Activated CD8-positive, alpha-beta T cell treated with anti-CD3 and anti-CD28 coated beads for 36 hours (primary cell): Measurements from ENCODE around the gene GALR3. TPM values are rescaled to one million over a fixed set of nuclear protein-coding genes. Genes with fewer than 3 reads are reported as not detected.

ENCODE experiments used
- ATAC-seq: fragments of 200-7000 bp; cut with Tn5 transposase; one replicate; pipeline ENCODE4 v1.10.0; 2021; ENCODE audit warnings: mild to moderate bottlenecking, moderate library complexity
- CTCF ChIA-PET: fragments of 350-600 bp; sonication (Branson Sonifier 250); formaldehyde crosslinking; loops from one replicate; lab custom pipeline; 2021; ENCODE audit warnings: antibody characterized with exemption; lab: Charles Lee
- POLR2A ChIA-PET: fragments of 350-600 bp; sonication (Branson Sonifier 250); formaldehyde crosslinking; loops from one replicate; lab custom pipeline; 2021; ENCODE audit warnings: antibody characterized with exemption; lab: Charles Lee
- DNase-seq: peaks from one replicate; pipeline ENCODE4 v3.0.0-alpha.2; 2020
- H3K27ac Mint-ChIP-seq: one replicate; pipeline ENCODE4 v1.8.0; 2021; ENCODE audit warnings: mild to moderate bottlenecking, mixed read lengths
- H3K27me3 Mint-ChIP-seq: one replicate; pipeline ENCODE4 v1.8.0; 2021; ENCODE audit warnings: mixed read lengths
- H3K36me3 Mint-ChIP-seq: one replicate; pipeline ENCODE4 v1.8.0; 2021; ENCODE audit warnings: low read depth, mixed read lengths
- H3K4me1 Mint-ChIP-seq: one replicate; pipeline ENCODE4 v1.8.0; 2021; ENCODE audit warnings: low read depth, mixed read lengths
- H3K4me3 Mint-ChIP-seq: one replicate; pipeline ENCODE4 v1.8.0; 2021; ENCODE audit warnings: mild to moderate bottlenecking, moderate library complexity, mixed read lengths
- H3K9me3 Mint-ChIP-seq: one replicate; pipeline ENCODE4 v1.8.0; 2021; ENCODE audit warnings: mixed read lengths
- intact Hi-C: fragments of 100-400 bp; cut with micrococcal nuclease; formaldehyde crosslinking; loops from one replicate; pipeline ENCODE4 v1.10.0; 2022
- total RNA-seq, 2 experiments: library from RNA; stranded (reverse); gene quantifications; one replicate each; pipeline ENCODE4 v1.2.3, GENCODE V29; 2021
- TF ChIP-seq, protein P1 (sequence below): fragments of 200-600 bp; IDR thresholded peaks from one replicate; pipeline ENCODE4 v1.8.0; 2022; ENCODE audit warnings: antibody characterized with exemption, mild to moderate bottlenecking

Gene GALR3
- total RNA-seq, 2 experiments from 2014 or later = not detected

DNA sequence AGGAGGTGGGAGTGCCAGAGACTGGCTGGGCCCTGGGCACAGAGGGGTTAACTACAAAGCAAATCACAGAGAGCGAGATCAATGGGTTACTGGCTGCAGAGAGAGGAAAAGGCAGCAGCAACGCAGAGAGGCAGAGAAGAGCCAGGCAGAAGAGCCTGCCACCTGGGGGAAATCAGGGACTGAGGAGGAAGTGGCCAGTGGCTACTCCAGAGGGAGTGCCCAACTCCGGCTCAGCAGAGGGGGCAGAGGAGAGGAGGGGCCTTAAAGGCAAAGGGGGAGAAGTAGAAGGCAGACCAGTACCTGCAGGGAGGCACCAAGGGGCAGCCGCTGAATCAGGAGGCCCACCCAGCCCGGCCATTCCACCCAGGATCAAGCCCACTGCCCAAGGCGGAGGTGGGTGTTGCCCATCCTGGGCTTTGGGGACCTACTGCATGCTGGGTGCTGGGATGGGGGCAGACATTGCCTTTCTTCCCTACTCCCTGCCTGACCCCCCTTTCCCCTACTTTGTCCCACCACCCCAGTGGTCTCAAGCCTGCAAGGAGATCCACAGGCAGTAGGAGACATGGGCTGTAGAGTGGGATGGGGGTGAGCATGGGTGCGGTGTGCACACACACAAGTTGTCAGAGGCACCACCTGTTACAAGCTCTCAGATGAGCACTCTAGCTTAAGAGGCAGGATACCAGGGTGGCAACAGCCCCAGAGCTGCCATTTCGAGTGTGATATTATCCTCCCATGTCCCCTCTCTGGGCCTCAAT is 926 bp upstream of the GALR3 start:
- Mint-ChIP-seq H3K36me3 (no peaks in the 10 kb centered on the region), H3K4me1 (peaks cover 10% of the 10 kb centered on the region), H3K27ac (no peak overlapping the region), H3K27me3 (peaks cover 28% of the 10 kb centered on the region), H3K4me3 (no peak overlapping the region), H3K9me3 (no peaks in the 10 kb centered on the region)
- CTCF ChIA-PET = no interaction called here
- ATAC-seq (no peak), DNase-seq (no peak)
- TF ChIP-seq, protein P1, sequence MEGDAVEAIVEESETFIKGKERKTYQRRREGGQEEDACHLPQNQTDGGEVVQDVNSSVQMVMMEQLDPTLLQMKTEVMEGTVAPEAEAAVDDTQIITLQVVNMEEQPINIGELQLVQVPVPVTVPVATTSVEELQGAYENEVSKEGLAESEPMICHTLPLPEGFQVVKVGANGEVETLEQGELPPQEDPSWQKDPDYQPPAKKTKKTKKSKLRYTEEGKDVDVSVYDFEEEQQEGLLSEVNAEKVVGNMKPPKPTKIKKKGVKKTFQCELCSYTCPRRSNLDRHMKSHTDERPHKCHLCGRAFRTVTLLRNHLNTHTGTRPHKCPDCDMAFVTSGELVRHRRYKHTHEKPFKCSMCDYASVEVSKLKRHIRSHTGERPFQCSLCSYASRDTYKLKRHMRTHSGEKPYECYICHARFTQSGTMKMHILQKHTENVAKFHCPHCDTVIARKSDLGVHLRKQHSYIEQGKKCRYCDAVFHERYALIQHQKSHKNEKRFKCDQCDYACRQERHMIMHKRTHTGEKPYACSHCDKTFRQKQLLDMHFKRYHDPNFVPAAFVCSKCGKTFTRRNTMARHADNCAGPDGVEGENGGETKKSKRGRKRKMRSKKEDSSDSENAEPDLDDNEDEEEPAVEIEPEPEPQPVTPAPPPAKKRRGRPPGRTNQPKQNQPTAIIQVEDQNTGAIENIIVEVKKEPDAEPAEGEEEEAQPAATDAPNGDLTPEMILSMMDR = no peak
- POLR2A ChIA-PET = no interaction called here
- intact Hi-C loops = no loop called here

DNA sequence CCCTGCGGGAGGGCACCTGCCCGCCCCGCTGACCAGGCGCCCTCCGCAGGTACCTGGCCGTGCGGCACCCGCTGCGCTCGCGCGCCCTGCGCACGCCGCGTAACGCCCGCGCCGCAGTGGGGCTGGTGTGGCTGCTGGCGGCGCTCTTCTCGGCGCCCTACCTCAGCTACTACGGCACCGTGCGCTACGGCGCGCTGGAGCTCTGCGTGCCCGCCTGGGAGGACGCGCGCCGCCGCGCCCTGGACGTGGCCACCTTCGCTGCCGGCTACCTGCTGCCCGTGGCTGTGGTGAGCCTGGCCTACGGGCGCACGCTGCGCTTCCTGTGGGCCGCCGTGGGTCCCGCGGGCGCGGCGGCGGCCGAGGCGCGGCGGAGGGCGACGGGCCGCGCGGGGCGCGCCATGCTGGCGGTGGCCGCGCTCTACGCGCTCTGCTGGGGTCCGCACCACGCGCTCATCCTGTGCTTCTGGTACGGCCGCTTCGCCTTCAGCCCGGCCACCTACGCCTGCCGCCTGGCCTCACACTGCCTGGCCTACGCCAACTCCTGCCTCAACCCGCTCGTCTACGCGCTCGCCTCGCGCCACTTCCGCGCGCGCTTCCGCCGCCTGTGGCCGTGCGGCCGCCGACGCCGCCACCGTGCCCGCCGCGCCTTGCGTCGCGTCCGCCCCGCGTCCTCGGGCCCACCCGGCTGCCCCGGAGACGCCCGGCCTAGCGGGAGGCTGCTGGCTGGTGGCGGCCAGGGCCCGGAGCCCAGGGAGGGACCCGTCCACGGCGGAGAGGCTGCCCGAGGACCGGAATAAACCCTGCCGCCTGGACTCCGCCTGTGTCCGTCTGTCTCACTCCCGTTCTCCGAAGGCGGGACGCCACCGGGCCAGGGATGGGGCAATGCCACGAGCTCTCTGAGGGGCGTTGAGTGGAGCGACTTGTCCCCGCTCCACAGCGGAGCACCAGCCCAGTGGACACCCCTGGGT is 1.8 kb downstream of the GALR3 start:
- H3K27ac Mint-ChIP-seq = no peak overlapping the region
- peaks cover 19% of the 10 kb centered on the region for H3K27me3 Mint-ChIP-seq
- ATAC-seq = peak; percentile 73
- TF ChIP-seq, protein P1 = no peak
- H3K4me1 Mint-ChIP-seq = no peaks in the 10 kb centered on the region
- no peaks in the 10 kb centered on the region for H3K9me3 Mint-ChIP-seq
- CTCF ChIA-PET = interaction anchor here (1.0 to 2.3 kb wide), 4 partner anchors 8 to 37 kb away, joined by 3 to 7 read pairs (median 4); no protein-coding TSS in a partner anchor
- intact Hi-C loops = no loop called here
- POLR2A ChIA-PET = interaction anchor here (0.9 to 1.0 kb wide), 2 partner anchors 19 to 106 kb away, joined by 3 read pairs; partner anchors contain the start of gene ANKRD54
- H3K4me3 Mint-ChIP-seq = peak overlapping the region; percentile 41
- no peak for DNase-seq
- H3K36me3 Mint-ChIP-seq = peaks cover 2% of the 10 kb centered on the region

DNA sequence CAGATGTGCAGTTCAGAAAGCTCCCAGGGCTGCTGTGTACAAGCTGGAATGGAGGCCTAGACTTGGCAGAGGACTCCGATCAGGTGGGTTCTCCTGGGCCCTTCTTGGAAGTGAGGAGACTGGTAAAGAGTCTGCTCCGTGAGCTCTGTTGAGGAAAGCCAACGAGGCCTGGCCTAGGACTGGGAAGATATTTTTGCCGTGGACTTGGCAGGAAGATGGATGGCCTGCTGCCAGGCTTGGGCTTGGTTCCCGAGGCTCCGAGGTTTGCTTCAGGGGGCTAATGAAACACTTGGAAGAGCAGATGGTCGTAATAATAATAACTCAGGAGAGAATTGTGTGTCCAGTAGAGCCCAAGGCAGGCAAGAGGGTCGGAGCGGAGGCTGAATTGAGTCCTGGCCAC is 3.9 kb downstream of the GALR3 start:
- TF ChIP-seq, protein P1 = no peak
- Mint-ChIP-seq H3K36me3 (peaks cover 6% of the 10 kb centered on the region), H3K4me3 (no peak overlapping the region), H3K4me1 (no peaks in the 10 kb centered on the region), H3K27ac (no peak overlapping the region), H3K27me3 (peaks cover 13% of the 10 kb centered on the region), H3K9me3 (no peaks in the 10 kb centered on the region)
- no peak for ATAC-seq
- intact Hi-C loops = no loop called here
- DNase-seq = no peak
- ChIA-PET POLR2A (no interaction called here), CTCF (interaction anchor here (2.3 kb wide), 1 partner anchor 10 kb away, joined by 7 read pairs; no protein-coding TSS in a partner anchor)

DNA sequence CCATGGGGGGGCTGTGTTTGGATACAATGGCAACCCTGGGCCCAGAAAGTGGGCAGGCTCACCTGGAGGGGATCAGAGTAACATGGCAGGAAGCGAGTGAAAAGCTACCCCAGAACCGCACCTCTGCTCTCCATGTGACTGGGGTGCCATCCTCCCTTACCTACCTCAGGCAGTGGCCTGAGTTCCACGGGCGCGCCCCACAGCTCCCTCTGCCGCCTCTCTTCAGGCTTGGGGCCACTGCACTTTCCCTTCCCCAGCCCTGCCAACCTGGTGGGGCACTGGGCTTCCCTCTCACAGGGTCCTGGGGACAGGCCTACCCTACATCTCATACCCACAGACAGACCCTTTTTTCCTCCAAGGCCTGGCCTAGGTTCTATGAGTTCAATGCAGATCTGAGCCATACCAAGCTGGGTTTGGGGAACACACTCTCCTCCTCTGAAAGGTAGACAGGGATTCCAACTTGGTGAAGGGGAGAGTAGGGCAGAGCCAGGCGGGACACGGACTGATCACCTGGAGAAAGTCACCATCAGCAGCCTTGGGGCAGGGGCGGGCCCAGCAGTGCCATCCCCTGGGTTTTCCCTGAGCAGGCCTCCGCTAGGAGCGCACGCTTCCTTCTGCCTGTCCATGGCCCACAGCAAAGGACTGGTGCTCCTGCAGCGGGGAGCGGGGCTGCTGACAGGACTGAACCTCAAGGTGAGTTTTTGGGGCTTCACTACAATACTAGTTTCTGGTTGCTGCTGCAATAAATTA is 7.1 kb downstream of the GALR3 start:
- H3K27ac Mint-ChIP-seq = peak overlapping the region; percentile 5
- no peak overlapping the region for H3K4me3 Mint-ChIP-seq
- ChIA-PET CTCF (interaction anchor here (3.4 kb wide), 1 partner anchor 12 kb away, joined by 12 read pairs; no protein-coding TSS in a partner anchor), POLR2A (interaction anchor here (0.9 kb wide), 1 partner anchor 10 kb away, joined by 3 read pairs; no protein-coding TSS in a partner anchor)
- no peak for ATAC-seq
- intact Hi-C loops = no loop called here
- H3K36me3 Mint-ChIP-seq = peaks cover 13% of the 10 kb centered on the region
- H3K4me1 Mint-ChIP-seq = no peaks in the 10 kb centered on the region
- H3K9me3 Mint-ChIP-seq = no peaks in the 10 kb centered on the region
- TF ChIP-seq, protein P1 = no peak
- H3K27me3 Mint-ChIP-seq = peaks cover 3% of the 10 kb centered on the region
- DNase-seq = no peak
